Kidney capillary endothelial cell (primary cell): ENCODE results near the gene HNF1A.
"Not testable (repeated sequence)": the region's sequence is repeated elsewhere in the genome, so short reads cannot be mapped to it uniquely, and the experiment has no call there.

ENCODE experiments used
- DNase-seq: peaks from one replicate; pipeline ENCODE4 v3.0.0-alpha.2; 2018; ENCODE audit warnings: low spot score

Gene HNF1A

DNA sequence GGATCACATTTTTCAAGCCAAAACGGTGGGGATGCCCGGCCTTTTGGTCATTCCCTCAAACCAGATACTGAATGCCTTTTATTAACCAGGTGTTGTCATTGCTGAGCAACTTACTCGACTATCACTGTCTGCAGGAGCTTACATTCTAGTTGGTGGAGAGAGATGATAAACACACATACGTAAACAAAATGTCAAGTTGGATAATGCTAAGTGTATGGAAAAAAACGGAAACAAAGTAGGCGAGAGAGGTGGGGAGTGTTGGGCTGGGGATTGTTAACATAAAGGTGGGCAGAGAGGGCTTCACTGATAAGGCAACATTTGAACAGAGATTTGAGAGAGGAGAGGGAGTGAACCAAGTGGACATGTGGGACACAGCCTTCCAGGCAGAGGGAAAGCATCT, 33.5 kb downstream of the HNF1A start:
- no peak for DNase-seq

DNA sequence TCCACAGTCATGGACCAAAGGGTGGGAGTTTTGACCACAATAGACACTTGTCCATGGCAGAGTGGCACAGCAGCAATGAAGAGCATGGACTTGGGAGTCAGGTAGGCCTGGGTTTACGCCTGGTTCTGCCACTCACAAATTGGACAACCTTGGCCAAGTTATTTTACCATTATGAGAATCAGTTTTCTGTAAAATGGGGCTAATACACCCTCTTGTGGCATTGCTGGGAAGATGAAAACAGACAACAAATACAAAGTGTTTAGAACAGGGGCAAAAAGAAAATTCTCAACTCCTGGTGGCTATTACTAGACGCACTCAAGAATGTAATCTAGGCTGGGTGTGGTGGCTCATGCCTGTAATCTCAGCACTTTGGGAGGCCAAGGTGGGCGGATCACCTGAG, 35.4 kb downstream of the HNF1A start:
- DNase-seq = no peak

DNA sequence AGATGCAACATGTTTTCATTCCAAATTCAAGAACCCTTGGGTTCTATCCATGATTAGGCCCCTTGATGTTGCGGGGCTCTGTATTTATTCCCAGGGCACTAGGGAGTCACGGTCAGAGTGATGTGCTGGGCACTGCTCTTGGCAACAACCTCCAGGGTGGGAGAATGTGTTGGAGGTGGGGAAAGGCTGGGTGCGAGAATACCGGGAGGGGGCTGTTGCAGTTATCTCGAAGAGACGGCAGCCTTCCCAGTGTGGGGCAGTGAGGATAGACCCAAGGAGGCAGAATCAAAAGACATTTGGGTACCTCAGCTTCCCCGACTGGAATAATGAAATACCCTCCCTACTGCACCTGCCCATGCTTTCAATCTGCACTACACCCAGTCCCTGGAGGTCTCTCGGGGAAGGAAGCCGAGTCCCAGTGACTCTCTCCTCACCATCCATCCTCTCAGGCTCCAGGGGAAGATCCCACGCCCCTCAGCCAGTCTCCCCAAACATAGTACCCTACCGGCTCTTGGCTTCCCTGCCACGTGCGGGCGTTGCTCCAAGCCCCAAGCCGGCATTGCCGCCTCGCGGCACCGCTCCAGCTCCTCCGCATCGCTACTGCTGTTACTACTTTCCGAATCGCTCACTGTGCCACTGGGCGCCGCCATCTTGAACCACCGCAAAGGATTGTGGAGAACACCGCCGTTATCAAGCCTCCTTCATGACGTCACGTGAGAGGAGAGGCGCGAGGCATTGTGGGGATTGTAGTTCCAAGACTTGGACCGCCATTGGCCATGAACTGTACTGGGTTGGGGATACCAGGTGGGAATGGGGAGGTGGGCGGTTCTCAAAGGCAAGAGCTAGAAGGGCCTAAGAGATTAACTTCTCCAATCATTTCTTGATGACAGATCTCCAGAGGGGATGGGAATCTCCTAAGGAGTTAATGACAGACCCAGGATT, 37.8 kb downstream of the HNF1A start, which contains the start of gene C12orf43:
Gene C12orf43, minus strand, starts transcription at position 663 of the 942 bp plus-strand sequence. Its CDS starts 13 bp downstream, at position 650.
- DNase-seq = peak; percentile 87

DNA sequence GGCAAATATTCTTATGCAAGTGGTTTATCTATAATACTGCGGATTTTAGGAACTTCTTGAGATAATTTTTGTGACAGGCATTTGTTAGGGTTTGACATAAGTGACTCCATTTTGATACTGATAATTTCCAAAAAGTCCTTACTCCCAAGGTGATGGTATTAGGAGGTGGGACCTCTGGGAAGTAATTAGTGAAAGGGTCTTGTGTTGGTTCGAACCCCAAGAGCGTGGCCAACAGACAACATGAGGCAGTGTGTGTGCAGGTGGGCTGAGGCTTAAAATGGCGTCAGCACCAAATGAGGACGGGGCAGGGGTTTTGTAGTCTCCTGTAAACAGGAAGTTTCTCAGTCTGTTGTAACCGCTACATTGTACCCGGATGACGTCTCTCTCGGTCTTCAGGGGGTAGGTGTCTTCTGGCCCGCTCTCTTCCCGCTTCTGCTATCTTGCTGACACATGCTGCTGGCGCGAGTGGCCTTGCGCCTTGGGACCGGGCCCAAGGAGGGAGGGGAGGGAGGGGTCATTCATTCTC, 39.7 kb downstream of the HNF1A start:
- no peak for DNase-seq

DNA sequence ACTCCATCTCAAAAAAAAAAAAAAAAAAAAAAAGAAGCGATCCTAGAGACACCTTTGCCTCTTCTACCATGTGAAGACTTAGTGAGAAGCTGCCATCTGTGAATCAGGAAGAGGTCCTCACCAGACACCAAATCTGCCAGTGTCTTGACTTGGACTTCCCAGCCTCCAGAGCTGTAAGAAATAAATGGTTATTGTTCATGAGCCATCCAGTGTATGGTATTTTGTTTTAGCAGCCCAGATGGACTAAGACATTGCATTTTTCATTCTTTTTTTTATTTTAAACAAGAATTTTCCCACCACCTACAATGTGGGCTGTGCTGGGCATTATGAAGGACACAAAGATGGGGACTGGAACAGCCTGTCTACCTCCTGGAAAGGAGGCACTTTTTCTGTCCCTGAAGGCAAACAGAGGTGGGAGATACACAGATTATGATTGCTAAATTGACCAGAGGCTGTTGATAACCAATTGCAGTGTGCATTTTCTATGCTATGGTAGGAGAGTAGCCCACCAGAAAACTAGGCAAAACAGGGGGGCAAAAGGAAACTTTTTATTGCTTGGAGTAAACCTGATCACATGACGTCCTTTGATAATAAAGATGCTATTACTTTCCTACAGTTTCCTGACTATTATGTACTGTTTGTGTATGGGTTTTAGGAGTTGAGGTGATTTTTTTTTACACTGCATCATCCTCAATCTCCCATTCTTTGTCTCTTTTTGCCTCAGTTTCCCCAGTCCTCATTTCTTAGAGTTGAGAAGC, 40.7 kb downstream of the HNF1A start:
- DNase-seq = no peak

DNA sequence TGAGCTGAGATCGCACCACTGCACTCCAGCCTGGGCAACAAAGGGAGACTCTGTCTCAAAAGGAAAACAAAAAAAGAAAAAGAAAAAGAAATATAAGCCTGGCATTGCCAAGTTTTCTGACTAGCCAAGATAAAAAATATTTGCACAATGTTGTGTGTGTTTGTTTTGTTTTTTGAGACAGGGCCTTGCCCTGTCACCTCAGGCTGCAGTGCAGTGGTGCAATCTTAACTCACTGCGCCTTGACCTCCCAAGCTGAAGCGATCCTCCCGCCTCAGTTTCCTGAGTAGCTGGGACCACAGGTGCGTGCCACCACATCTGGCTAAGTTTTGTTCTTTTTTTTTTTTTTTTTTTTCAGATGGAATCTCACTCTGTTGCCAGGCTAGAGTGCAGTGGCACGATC, 43.4 kb downstream of the HNF1A start:
- no peak for DNase-seq

DNA sequence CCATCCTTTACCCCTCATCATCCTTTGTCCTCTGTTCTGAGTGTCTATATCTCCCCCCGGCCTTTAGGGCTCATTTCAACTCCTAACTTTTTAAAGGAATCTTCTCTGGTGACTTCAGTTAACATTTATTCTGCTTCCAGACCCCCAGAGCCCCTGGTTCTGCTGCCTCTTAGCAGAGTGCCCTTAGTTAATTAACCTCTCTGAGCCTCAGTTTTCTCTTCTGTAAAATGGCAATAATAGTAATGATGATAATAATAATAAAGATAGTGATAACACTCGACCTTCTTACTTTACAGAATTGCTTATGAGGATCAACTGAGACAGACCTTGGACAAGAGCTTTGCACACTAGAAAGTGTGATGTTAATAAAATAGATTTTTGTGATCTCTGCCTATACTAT, 44.4 kb downstream of the HNF1A start:
- DNase-seq = no peak

DNA sequence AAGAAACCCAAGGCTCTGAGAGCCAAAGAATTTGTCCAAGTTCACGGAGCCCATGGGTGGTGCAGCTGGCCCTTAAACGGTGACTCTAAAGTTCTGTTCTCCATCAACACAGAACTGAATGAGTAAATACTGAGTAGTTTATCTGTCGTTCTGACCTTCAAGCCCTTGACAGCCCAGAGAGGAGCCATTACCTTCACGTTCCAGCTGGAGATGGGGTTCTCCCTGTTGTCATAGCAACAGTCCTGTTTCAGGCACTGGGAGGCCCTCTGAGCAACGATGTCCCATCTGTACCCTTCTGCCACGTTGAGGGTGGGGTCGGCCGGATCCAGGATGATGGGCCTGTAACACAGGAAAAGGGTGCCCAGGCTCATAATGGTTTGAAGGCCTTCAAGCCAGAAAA, 45.5 kb downstream of the HNF1A start:
- DNase-seq = no peak

DNA sequence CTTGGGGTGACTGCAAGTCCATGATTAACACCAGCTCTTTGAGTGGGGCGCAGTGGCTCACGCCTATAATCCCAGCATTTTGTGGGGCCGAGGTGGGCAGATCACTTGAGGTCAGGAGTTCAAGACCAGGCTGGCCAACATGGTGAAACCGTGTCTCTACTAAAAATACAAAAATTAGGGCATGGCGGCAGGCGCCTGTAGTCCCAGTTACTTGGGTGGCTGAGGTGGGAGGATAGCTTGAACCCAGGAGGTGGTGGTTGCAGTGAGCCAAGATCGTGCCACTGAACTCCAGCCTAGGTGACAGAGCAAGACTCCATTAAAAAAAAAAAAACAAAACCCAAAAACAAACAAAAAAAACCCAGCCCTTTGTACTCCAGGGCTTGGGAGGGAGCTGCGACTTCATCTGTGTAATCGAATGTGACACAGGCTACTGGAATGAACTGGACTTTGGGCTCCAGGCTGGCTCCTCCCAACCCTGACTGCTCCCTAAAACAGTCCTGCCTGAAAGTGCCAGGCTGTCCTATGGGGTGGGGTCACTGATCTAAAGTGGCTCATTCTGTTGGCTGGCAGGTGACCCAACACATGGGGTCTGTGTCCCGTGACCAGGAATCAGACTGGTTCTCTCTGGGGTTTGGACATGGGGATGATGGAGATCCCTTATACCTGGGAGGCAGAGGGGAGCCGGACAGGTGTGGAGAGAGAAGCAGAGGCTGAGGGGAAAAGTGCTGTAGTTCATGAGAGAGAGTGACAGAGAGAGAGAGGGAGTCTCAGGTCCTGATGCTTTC, 47.3 kb downstream of the HNF1A start:
- no peak for DNase-seq

DNA sequence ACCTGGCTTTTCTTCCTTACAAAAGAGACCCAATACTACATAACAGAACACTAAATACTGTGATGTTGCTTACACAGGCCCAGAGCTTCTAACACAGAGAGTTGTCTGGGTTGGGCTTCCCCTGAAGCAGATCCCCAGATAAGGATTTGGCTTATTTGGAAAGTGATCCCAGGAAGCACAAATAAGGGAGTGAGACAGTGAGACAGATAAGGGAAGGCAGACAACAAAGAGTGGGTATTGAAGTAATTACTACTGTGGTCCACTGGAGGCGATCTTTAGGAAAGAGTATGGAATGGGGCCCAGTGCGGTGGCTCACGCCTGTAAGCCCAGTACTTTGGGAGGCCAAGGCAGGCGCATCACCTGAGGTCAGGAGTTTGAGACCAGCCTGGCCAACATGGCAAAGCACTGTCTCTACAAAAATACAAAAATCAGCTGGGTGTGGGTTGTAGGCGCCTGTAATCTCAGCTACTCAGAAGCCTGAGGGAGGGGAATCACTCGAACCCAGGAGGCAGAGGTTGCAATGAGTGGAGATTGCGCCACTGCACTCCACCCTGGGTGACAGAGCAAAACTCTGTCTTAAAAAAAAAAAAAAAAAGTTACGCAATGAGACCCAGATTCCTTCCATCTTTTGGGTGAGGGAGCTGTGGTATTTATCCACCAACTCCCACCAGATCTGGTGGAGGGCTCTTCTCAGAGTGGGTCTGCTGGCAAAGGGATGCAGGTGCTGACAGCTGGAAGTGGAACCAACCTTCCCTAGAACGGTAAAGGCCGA, 48.1 kb downstream of the HNF1A start:
- DNase-seq = no peak

DNA sequence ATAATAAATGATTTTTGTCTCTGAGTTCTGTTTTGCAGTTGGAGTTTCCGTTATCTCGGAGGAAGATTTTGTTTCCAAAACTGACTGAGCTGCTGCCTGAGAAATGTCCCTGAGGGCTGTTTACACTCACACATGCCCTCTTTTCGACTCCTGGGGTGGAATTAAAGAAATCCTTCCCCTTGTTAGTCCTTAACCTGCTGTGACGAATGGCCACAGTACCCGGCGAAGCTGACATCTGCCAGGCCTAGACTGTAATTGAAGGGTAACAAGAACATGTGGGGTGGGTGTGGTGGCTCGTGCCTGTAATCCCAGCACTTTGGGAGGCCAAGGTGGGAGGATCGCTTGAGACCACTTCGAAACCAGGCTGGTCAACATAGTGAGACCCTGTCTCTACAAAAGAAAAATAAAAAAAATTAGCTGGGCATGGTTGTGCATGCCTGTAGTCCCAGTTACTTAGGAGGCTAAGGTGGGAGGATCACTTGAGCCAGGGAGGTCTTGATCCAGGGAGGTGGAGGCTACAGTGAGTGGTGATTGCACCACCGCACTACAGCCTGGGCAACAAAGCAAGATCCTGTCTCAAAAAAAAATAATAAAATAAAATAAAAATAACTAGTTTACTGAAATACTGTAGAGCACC, 52.4 kb downstream of the HNF1A start:
- no peak for DNase-seq

DNA sequence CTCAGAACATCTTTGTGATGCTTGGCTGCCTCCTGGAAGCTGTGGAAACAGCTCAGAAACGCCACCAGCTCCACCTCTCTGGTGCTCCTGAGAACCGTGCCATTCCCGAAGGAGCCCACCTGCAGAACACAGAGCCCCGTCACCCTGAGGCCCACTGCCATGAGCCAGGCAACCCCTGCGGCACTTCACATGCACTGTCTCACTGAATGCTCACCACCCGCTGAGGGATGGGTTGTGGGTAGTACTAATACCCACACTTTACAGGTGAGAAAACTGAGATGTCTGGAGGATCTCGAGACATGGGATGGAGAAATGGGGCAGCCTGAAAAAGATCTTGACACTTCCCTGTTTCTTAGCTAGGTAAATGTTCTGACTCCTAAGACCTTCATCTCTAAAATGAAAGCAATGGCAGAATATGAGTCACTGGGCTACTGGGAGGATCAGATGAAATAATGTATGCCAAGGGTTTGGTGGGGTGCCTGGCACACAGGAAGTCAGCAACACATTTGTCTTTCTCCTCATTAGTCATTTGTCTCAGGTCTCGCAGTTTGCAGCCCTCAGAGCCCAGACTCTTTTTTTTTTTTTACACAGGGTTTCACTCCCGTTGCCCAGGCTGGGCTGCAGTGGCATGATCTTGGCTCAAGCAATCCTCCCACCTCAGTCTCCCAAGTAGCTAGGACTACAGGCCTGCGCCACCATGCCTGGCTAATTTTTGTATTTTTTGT, 55.4 kb downstream of the HNF1A start:
- no peak for DNase-seq

DNA sequence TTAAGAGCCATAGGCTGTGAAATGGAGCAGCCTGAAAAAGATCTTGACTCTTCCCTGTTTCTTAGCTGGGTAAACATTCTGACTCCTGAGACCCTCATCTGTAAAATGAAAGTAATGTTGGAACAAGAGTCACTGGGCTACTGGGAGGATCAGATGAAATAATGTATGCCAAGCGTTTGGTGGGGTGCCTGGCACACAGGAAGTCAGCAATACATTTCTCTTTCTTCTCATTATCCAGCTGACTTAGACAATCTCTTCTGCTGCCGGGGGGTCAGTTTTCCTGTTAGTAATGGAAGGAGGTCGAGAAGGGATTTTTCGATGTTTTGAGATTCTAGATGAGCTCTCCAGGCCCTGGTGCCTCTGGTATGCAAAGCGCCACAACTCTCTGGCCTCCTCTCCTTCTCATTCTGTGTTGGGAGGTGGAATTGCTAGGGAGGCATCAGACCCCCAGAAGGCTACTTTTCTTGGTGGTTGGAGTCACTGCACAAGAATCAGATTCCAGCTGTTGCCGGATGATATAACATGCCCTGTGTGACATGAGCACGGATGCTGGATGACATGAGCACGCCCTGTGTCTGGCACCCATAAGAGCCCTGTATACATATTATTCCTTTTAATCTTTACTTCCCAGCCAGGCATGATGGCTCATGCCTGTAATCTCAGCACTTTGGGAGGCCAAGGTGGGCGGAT, 56.4 kb downstream of the HNF1A start:
- no peak for DNase-seq

DNA sequence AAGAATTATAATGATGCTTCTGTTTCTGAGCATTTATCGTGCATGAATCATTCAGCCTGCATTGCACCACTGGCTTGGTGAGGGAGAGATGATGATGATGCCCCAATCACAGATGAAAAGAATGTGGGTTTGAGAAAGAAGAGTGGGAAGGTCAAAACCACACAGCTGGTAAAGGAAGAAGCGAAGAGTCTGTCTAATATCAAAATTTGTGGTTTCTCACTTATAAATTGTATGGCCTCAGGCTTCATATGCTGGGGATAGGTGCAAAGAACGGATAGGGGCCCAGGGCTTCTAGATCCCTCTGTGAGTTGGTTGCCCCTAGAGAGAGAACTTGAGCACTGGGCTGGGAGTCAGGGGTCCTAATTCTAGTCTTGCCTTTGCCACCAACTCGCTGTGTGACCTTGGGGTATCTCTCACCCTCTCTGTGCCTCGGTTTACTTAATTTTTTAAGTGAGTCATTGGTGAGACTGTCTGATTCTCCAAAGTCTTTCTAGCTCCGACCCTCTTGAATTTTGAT, 58.5 kb downstream of the HNF1A start:
- DNase-seq = no peak

DNA sequence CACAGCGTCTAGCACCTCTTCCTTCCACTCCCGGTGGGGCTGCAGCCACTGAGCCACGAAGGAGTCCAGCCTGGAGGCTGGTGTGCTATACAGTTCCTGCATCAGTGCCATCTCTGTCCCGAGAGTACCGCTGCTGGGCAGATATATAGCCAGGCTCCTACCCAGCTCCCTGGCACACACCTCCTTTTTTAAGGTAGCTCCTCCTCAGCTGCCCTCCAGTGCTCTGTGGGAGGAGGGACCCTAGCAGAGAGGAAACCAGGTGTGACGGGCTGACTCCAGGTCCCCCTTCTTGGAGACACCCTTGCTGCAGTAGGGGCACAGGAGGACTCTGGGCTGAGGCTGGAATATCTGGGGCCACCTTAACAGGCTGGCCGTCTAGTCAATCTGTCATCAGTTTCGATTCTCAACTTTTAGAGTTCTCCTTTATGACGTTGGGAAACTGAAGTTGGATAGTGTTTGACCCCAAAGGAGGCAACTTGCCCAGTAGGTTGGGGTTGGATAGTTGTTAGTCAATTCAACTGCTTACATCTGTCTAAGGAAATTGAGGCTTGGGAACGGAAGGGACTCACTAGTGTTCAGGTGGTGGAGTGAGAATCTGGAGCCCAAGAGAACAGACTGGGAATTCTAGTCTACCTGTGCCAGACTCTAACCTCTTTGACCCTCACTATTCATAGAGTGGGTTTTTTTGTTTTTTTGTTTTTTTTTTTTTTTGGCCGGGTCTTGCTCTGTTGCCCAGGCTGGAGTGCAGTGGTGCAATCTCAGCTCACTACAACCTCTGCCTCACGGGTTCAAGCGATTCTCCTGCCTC, 60.7 kb downstream of the HNF1A start, which contains the start of gene OASL:
Gene OASL, minus strand, starts transcription at position 386 of the 808 bp plus-strand sequence. Its CDS starts 275 bp downstream, at position 111.
- no peak for DNase-seq

DNA sequence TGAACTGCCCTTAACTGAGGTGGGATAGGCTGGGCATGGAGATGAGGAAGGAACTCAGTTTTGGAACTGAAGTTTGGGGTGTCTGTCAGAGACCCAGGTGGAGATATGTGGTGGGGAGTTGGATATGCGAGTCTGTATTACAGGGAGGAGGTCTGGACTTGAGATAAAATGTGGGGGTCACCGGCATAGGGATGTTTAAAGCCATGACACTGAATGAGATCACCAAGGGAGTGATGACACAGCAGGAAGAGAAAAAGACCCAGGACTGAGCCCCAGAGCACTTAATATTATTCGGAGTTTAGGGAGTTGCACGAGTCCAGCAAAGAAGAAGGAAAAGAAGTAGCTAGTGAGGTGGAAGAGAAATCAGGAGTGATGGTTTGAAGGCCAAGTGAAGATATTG, 64.7 kb downstream of the HNF1A start:
- no peak for DNase-seq

DNA sequence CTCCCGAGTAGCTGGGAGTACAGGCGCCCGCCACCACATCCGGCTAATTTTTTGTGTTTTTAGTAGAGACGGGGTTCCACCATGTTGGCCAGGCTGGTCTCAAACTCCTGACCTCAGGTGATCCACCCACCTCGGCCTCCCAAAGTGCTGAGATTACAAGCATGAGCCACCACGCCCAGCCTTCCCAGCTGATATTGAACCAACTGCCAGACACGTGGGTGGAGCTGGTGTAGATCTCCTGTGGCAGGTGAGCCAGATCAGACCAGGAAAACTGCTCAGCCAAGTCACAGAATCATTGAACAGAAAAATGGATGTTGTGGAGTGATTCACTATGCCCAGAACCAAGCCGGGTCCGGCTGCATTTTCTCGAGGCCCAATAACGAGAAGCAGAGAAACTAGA, 69.1 kb downstream of the HNF1A start:
- DNase-seq = not testable (repeated sequence)

DNA sequence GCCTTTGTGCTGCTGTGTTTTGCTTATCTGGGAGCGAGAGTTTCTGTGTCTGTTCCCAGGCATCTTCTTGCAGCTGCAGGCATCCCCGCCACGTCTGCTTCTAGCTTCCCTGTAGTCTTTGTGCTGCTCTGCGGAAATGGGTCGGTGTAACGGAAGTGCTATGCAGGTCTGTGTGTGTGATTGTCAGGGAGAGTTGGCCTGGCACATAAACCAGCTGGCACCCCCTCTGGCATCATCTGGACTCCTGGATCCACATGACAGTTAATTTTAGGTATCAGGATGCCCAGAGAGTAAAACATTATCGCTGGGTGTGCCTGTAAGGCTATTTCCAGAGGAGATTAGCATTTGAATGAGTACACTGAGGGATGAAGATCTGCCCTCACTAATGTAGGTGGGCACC, 70.1 kb downstream of the HNF1A start:
- no peak for DNase-seq
